Lower lobe of right lung (tissue), 2 donors: ENCODE data around the gene PLCE1. TPM values are rescaled to one million over a fixed set of nuclear protein-coding genes. Genes with fewer than 3 reads are reported as not detected.

Source experiments
- ATAC-seq, 2 donors: fragments of 200-7000 bp; cut with Tn5 transposase; one replicate each; pipeline ENCODE4 v1.9.1; 2020 to 2022; ENCODE audit warnings: mild to moderate bottlenecking in 2 of 2, moderate library complexity in 2 of 2
- DNase-seq: peaks from one replicate; pipeline ENCODE4 v3.0.0-alpha.2; 2020
- H3K27ac ChIP-seq: fragments of 200-600 bp; one replicate; pipeline ENCODE4 v1.8.0; 2022
- H3K27me3 ChIP-seq: fragments of 200-600 bp; one replicate; pipeline ENCODE4 v1.8.0; 2022; ENCODE audit warnings: low read depth
- H3K36me3 ChIP-seq: fragments of 200-600 bp; one replicate; pipeline ENCODE4 v1.8.0; 2022; ENCODE audit warnings: mild to moderate bottlenecking
- H3K4me1 ChIP-seq: fragments of 200-600 bp; one replicate; pipeline ENCODE4 v1.8.0; 2022
- H3K4me3 ChIP-seq: fragments of 200-600 bp; one replicate; pipeline ENCODE4 v1.8.0; 2022; ENCODE audit warnings: mild to moderate bottlenecking
- H3K9me3 ChIP-seq: fragments of 200-600 bp; one replicate; pipeline ENCODE4 v1.8.0; 2022
- intact Hi-C: fragments of 100-400 bp; cut with DNase I; formaldehyde crosslinking; loops from one replicate; pipeline ENCODE4 v1.11.0; 2022
- long read RNA-seq: library from polyadenylated mRNA; unstranded; transcript quantifications from one replicate; pipeline ENCODE4 v2.0.0, GENCODE V29; 2021
- total RNA-seq: library from RNA; stranded (reverse); fragmentation: NEBNext Ultra II Directional; extraction: Animal tissue kit (Norgen Biotek cat#: 25700); gene quantifications from one replicate; pipeline ENCODE4 v1.2.1, GENCODE V29; 2021
- TF ChIP-seq, protein P1 (sequence below): fragments of 200-600 bp; IDR thresholded peaks from one replicate; pipeline ENCODE4 v1.8.0; 2022; ENCODE audit warnings: antibody characterized with exemption, mild to moderate bottlenecking
- donor health status: DM: no; HTN: yes; CAD: no; lungs with severe emphysema.

The PLCE1 gene
- 10.5 TPM for total RNA-seq
- long read RNA-seq, partial matches to known transcripts, result 7 of 16 reads
- long read RNA-seq, other reads (novel, unspliced or antisense), result 9 of 16 reads

DNA sequence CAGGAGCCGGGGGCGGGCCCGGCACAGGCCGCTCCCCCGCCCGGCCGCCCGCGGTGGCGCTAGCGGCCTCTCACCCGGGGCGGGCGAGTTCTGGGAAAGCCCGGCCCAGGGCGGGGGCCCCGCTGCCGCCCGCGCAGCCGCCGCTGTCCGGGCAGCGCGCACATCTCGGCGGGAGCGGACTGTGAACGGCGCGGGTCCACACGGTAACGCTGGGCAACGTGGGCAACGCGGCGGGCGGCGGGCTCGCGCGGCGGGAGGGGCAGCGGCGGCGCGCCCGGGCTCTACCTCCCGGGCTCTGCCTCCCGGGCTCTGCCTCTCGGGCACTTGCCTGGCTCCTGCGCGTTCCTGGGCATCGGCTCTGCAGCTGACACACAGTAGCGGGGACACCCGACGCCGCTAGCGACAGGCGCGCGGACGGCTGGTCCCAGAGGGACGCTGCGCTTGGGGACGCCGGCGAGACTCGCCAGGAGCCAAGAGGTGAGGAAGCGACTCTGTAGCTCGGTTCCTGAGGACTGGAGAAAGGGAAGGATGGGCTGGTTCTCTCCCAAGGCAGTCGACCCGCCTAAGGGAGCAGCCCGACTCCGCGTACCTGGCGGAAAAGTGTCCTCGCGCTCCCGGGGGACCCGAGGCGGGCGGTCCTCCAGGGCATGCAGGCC is at the start of gene PLCE1:
TSS of gene PLCE1 (plus strand) at position 150 of the 656 bp plus-strand sequence. CDS start 37,116 bp downstream, outside the sequence.
- Histone ChIP-seq H3K4me1 (peaks cover 19% of the 10 kb centered on the region), H3K27ac (peak within 1 kb of the TSS; percentile 58), H3K4me3 (peak within 1 kb of the TSS; percentile 60), H3K36me3 (no peaks in the 10 kb centered on the region), H3K9me3 (no peaks in the 10 kb centered on the region), H3K27me3 (peaks cover 18% of the 10 kb centered on the region)
- intact Hi-C loops, result no loop called here
- ATAC-seq (peak; percentile 83 to 89), DNase-seq (peak; percentile 71)
- TF ChIP-seq, protein P1, sequence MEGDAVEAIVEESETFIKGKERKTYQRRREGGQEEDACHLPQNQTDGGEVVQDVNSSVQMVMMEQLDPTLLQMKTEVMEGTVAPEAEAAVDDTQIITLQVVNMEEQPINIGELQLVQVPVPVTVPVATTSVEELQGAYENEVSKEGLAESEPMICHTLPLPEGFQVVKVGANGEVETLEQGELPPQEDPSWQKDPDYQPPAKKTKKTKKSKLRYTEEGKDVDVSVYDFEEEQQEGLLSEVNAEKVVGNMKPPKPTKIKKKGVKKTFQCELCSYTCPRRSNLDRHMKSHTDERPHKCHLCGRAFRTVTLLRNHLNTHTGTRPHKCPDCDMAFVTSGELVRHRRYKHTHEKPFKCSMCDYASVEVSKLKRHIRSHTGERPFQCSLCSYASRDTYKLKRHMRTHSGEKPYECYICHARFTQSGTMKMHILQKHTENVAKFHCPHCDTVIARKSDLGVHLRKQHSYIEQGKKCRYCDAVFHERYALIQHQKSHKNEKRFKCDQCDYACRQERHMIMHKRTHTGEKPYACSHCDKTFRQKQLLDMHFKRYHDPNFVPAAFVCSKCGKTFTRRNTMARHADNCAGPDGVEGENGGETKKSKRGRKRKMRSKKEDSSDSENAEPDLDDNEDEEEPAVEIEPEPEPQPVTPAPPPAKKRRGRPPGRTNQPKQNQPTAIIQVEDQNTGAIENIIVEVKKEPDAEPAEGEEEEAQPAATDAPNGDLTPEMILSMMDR, result no peak

DNA sequence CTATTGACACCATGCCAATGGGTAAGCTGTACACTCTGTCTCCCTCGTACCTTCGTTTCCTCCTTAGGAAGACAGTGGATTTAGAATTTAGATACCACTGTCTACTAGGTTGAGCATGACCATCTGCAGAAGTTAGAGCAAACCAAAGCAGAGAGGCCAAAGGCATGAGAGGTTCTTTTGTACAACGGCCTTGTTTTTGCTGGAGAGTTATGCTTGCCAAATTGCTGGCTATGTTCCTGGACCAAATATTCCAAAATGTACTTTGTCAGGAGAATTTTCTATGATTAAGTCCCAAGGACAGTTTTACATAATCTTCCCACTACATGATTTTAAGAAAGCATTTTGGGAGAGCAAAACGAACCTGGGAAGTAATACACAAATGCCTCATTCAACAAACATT is 47.9 kb upstream of the PLCE1 start:
- intact Hi-C loops, result no loop called here
- ATAC-seq, result peak in 1 of 2 donors; percentile 29
- Histone ChIP-seq H3K4me1 (no peaks in the 10 kb centered on the region), H3K27me3 (no peaks in the 10 kb centered on the region), H3K36me3 (no peaks in the 10 kb centered on the region), H3K9me3 (no peaks in the 10 kb centered on the region), H3K27ac (no peak overlapping the region), H3K4me3 (no peak overlapping the region)
- no peak for DNase-seq
- TF ChIP-seq, protein P1, result no peak

DNA sequence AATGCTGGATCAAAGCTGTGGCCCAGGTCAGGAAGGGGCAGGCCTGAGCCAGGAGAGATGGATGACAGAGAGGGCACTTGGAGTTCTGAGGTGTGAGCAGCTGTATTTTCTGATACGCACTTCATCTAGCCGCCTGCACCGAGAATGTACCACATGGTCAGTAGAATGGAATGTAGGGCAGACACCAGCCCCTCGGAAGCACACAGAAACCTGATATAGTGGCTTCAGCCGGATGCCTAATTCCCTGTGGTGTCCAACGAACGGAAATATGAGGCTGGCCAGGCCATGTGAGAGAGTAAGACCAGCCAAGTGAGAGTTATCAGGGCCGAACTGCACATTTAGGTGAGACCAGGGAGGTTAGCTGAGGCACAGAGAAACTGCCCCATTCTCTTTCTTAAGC is 46.7 kb upstream of the PLCE1 start:
- no peaks in the 10 kb centered on the region for H3K9me3 ChIP-seq
- no peaks in the 10 kb centered on the region for H3K4me1 ChIP-seq
- no peak overlapping the region for H3K27ac ChIP-seq
- H3K4me3 ChIP-seq, result no peak overlapping the region
- no peaks in the 10 kb centered on the region for H3K27me3 ChIP-seq
- DNase-seq (no peak), ATAC-seq (peak; percentile 49 to 68)
- H3K36me3 ChIP-seq, result no peaks in the 10 kb centered on the region
- TF ChIP-seq, protein P1, result no peak
- intact Hi-C loops, result no loop called here

DNA sequence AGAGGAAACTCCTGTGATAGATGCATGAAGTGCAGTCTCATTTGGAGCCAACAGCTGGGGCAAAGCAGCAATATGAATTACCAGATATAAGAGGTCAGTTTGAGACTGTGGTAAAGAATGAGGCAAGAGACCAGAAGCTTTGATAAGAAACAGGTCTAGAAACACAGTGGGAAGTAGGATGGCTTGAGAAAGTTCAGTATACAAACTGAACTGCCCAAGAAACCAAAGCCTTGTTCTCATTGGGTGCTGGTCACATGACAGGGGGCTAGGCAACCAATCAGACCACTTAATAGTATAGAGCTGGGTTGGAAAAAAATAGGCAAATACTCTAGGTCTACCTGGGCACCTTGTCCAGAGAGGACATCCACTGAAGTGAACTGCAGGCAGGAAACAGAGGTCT is 46.2 kb upstream of the PLCE1 start:
- intact Hi-C loops, result no loop called here
- DNase-seq, result no peak
- Histone ChIP-seq H3K9me3 (no peaks in the 10 kb centered on the region), H3K36me3 (no peaks in the 10 kb centered on the region), H3K4me3 (no peak overlapping the region), H3K27ac (no peak overlapping the region), H3K4me1 (no peaks in the 10 kb centered on the region), H3K27me3 (no peaks in the 10 kb centered on the region)
- no peak for ATAC-seq
- TF ChIP-seq, protein P1, result no peak

DNA sequence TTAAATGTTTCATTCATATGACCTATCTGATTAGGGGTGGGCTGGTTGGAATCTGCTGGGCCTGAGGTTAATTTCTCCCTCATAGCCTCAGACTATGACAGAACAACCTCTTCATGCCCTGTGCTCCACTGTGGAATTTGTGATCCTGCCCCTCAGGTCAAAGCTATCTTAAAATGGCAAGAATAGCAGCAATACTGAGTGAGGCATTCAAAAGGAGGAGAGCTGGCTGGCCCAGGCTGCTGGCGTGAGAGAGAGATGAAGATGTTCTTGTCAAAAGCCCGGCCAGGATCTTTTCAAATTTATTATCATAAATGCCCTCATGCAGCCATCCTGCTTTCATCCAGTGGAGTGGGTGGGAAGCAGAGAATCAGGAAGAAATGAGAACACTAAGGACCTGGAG is 41.8 kb upstream of the PLCE1 start:
- ATAC-seq (no peak), DNase-seq (no peak)
- H3K4me1 ChIP-seq, result no peaks in the 10 kb centered on the region
- H3K9me3 ChIP-seq, result no peaks in the 10 kb centered on the region
- H3K27ac ChIP-seq, result no peak overlapping the region
- TF ChIP-seq, protein P1, result no peak
- no peak overlapping the region for H3K4me3 ChIP-seq
- no peaks in the 10 kb centered on the region for H3K27me3 ChIP-seq
- intact Hi-C loops, result no loop called here
- no peaks in the 10 kb centered on the region for H3K36me3 ChIP-seq
